Muscle of leg (tissue), 16 donors: Measurements from ENCODE around the gene SOST. TPM values are rescaled to one million over a fixed set of nuclear protein-coding genes. Genes with fewer than 3 reads are reported as not detected.
"Not testable (repeated sequence)": the region's sequence is repeated elsewhere in the genome, so short reads cannot be mapped to it uniquely, and the experiment has no call there.

ENCODE experiments used
- DNase-seq: peaks from one replicate; pipeline ENCODE4 v3.0.0; 2013
- H3K27ac ChIP-seq: one replicate; pipeline ENCODE4 v1.5.1; 2013; ENCODE audit warnings: mild to moderate bottlenecking, low read length, control low read depth
- H3K27me3 ChIP-seq: one replicate; pipeline ENCODE4 v1.6.1; 2013; ENCODE audit warnings: low read length; ENCODE audit not compliant: control insufficient read depth, insufficient read depth
- H3K36me3 ChIP-seq: one replicate; pipeline ENCODE4 v1.6.1; 2013; ENCODE audit warnings: low read length; ENCODE audit not compliant: control insufficient read depth, insufficient read depth
- H3K4me1 ChIP-seq: one replicate; pipeline ENCODE4 v1.6.1; 2013; ENCODE audit warnings: low read length; ENCODE audit not compliant: control insufficient read depth, insufficient read depth
- H3K4me3 ChIP-seq: one replicate; pipeline ENCODE4 v1.5.1; 2013; ENCODE audit warnings: low read length, control low read depth
- H3K9me3 ChIP-seq: replicated peaks from 2 replicates; pipeline ENCODE4 v1.6.1; 2013; ENCODE audit warnings: low read depth, low read length; ENCODE audit not compliant: control insufficient read depth
- WGBS: methylation state at CpG from one replicate; pipeline ENCODE4 v1.1.5; 2013; ENCODE audit warnings: missing lambda C conversion rate; ENCODE audit not compliant: insufficient coverage; 5-methylcytosine and 5-hydroxymethylcytosine counted together
- long read RNA-seq, 11 donors: transcript quantifications; one replicate each; lab custom pipeline, GENCODE V29; 2026
- polyA plus RNA-seq, 8 donors: library from polyadenylated mRNA; unstranded; fragments of 120-200 nt; gene quantifications; one replicate each; pipeline versions ENCODE4 v1.2.1 to v1.2.3, GENCODE V29; 2013; ENCODE audit warnings: inconsistent platforms in 1 of 8, low replicate concordance in 1 of 8; ENCODE audit not compliant: insufficient read length in 8 of 8, insufficient read depth in 1 of 8
- total RNA-seq: library from RNA; stranded (reverse); fragments of 120-200 nt; gene quantifications from one replicate; pipeline ENCODE4 v1.2.4, GENCODE V29; 2013

Gene SOST
- total RNA-seq (not detected), polyA plus RNA-seq (under 1 TPM in 1 of 8 donors, not detected in 7; 0.97 TPM)
- long read RNA-seq, donor 1 = 0 reads
- long read RNA-seq, donor 2 = 0 reads
- long read RNA-seq, donor 3 = 0 reads
- long read RNA-seq, donor 4, partial matches to known transcripts = 0 of 1 reads
- long read RNA-seq, donor 4, other reads (novel, unspliced or antisense) = 0 of 1 reads
- long read RNA-seq, donor 5 = 0 reads
- long read RNA-seq, donor 6 = 0 reads
- long read RNA-seq, donor 7 = 0 reads
- long read RNA-seq, donor 8 = 0 reads
- long read RNA-seq, donor 9 = 0 reads
- long read RNA-seq, donor 10 = 0 reads
- long read RNA-seq, donor 11 = 0 reads

GRCh38 chr17:43758497-43759174, at the start of gene SOST:
TSS of gene SOST (minus strand) at chr17:43758791. CDS start at chr17:43758741, 50 bp downstream.
- no peak within 1 kb of the TSS for H3K4me3 ChIP-seq
- no peak for DNase-seq
- no peaks in the 10 kb centered on the region for H3K9me3 ChIP-seq
- peaks cover 59% of the 10 kb centered on the region for H3K27me3 ChIP-seq
- H3K36me3 ChIP-seq = no peaks in the 10 kb centered on the region
- no peak within 1 kb of the TSS for H3K27ac ChIP-seq
- peaks cover 11% of the 10 kb centered on the region for H3K4me1 ChIP-seq
- WGBS = 77% methylated on average over 18 of the region's 24 CpGs

- WGBS = no CpG with 5 or more reads among the region's 4 CpGs
- DNase-seq = no peak
- H3K36me3 ChIP-seq = peaks cover 12% of the 10 kb centered on the region
Measured at GRCh38 chr17:43808076-43808475, 49.5 kb upstream of the SOST start.

GRCh38 chr17:43805117-43805516, 46.5 kb upstream of the SOST start:
- peaks cover 7% of the 10 kb centered on the region for H3K36me3 ChIP-seq
- no peak overlapping the region for H3K4me3 ChIP-seq
- no peak for DNase-seq
- no peaks in the 10 kb centered on the region for H3K9me3 ChIP-seq
- no peak overlapping the region for H3K27ac ChIP-seq
- H3K27me3 ChIP-seq = no peaks in the 10 kb centered on the region
- H3K4me1 ChIP-seq = peaks cover 5% of the 10 kb centered on the region

More at GRCh38 chr17:43808076-43808475, 49.5 kb upstream of the SOST start:
- Histone ChIP-seq H3K9me3 (no peaks in the 10 kb centered on the region), H3K27ac (no peak overlapping the region), H3K4me3 (no peak overlapping the region), H3K27me3 (no peaks in the 10 kb centered on the region), H3K4me1 (peaks cover 5% of the 10 kb centered on the region)

GRCh38 chr17:43803758-43804157, 45.2 kb upstream of the SOST start:
- no peak for DNase-seq
- 10% methylated on average over 2 of the region's 4 CpGs for WGBS
- Histone ChIP-seq H3K27ac (no peak overlapping the region), H3K27me3 (no peaks in the 10 kb centered on the region), H3K4me3 (no peak overlapping the region), H3K4me1 (peaks cover 5% of the 10 kb centered on the region), H3K9me3 (no peaks in the 10 kb centered on the region), H3K36me3 (peaks cover 3% of the 10 kb centered on the region)

- no peak for DNase-seq
- H3K27me3 ChIP-seq = no peaks in the 10 kb centered on the region
- peaks cover 5% of the 10 kb centered on the region for H3K4me1 ChIP-seq
- H3K27ac ChIP-seq = no peak overlapping the region
- H3K4me3 ChIP-seq = no peak overlapping the region
- H3K36me3 ChIP-seq = no peaks in the 10 kb centered on the region
- no peaks in the 10 kb centered on the region for H3K9me3 ChIP-seq
- WGBS = no CpG with 5 or more reads among the region's 3 CpGs
Measured at GRCh38 chr17:43801844-43802243, 43.3 kb upstream of the SOST start.

- DNase-seq = no peak
- Histone ChIP-seq H3K4me3 (no peak overlapping the region), H3K27ac (no peak overlapping the region), H3K27me3 (no peaks in the 10 kb centered on the region), H3K36me3 (no peaks in the 10 kb centered on the region), H3K9me3 (no peaks in the 10 kb centered on the region), H3K4me1 (peaks cover 5% of the 10 kb centered on the region)
- WGBS = 97% methylated on average over 3 of the region's 3 CpGs
Measured at GRCh38 chr17:43800736-43801135, 42.1 kb upstream of the SOST start.

GRCh38 chr17:43799047-43799446, 40.5 kb upstream of the SOST start:
- no peak overlapping the region for H3K4me3 ChIP-seq
- H3K9me3 ChIP-seq = no peaks in the 10 kb centered on the region
- H3K36me3 ChIP-seq = no peaks in the 10 kb centered on the region
- no peak for DNase-seq
- no CpG with 5 or more reads among the region's 2 CpGs for WGBS
- H3K27ac ChIP-seq = no peak overlapping the region
- no peaks in the 10 kb centered on the region for H3K27me3 ChIP-seq
- H3K4me1 ChIP-seq = peaks cover 5% of the 10 kb centered on the region

- not testable (repeated sequence) for DNase-seq, H3K4me3 ChIP-seq, H3K4me1 ChIP-seq, H3K9me3 ChIP-seq, H3K27me3 ChIP-seq, H3K36me3 ChIP-seq, H3K27ac ChIP-seq
- WGBS = 92% methylated on average over 2 of the region's 9 CpGs
Measured at GRCh38 chr17:43798024-43798423, 39.4 kb upstream of the SOST start.

- no CpG with 5 or more reads among the region's 4 CpGs for WGBS
- H3K4me1 ChIP-seq, H3K9me3 ChIP-seq, H3K36me3 ChIP-seq, H3K4me3 ChIP-seq, DNase-seq, H3K27ac ChIP-seq, H3K27me3 ChIP-seq: not testable (repeated sequence)
Measured at GRCh38 chr17:43792668-43793067, 34.1 kb upstream of the SOST start.

- Histone ChIP-seq H3K4me1 (peaks cover 5% of the 10 kb centered on the region), H3K27me3 (no peaks in the 10 kb centered on the region), H3K27ac (no peak overlapping the region), H3K9me3 (no peaks in the 10 kb centered on the region), H3K36me3 (no peaks in the 10 kb centered on the region), H3K4me3 (no peak overlapping the region)
- no peak for DNase-seq
- WGBS = no CpG with 5 or more reads among the region's 3 CpGs
Measured at GRCh38 chr17:43791589-43791988, 33.0 kb upstream of the SOST start.
